HG03354 (cell line): Measurements from ENCODE around the gene SCD.

ENCODE experiments used
- ATAC-seq: cut with Tn5 transposase; IDR thresholded peaks from one replicate; pipeline ENCODE4 v1.9.1; 2021; ENCODE audit warnings: mild to moderate bottlenecking; ENCODE audit not compliant: unreplicated experiment, poor library complexity, severe bottlenecking

Gene SCD

DNA sequence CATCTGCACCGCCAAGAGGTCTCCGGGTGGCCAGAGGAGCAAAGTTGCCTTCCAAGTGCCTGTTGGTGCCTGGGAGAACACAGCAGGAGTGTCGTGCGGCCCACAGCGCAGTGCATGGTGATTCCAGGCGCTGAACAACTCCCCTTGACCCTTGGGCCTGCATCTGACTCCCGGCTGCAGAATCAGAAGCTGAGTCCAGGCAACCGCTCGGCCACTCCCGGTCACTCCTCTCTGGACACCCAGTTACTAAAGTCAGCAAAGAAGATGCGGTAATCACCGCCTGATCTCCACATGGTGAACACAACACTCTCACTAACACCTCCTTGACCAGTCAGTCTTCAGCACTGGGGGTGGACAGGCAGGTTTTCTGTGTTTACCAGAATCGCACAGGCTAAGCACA is 35.5 kb downstream of the SCD start:
- no peak for ATAC-seq

DNA sequence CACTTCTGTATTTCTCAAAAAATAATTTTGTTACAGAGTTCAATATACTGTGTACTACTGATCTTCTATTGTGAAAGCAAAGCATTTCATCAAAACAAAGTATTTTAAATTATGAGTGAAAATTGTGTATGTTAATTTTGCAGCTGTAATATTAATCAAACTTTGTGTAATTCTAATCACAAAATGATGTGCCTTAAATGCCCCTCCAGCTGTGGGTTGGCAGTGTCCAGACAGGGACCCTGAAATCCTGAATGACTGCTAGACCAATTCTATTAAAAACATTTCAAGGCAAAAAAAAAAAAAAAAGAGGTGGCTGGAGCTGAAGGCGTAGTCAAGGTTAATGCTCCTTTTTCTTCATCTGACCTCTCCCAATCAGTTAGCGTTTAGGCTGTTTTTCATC is 36.2 kb downstream of the SCD start:
- ATAC-seq: no peak

- no peak for ATAC-seq
Measured at GRCh38 chr10:100391163-100392002, 44.4 kb downstream of the SCD start.

- no peak for ATAC-seq
Measured at GRCh38 chr10:100392686-100393003, 45.6 kb downstream of the SCD start.

DNA sequence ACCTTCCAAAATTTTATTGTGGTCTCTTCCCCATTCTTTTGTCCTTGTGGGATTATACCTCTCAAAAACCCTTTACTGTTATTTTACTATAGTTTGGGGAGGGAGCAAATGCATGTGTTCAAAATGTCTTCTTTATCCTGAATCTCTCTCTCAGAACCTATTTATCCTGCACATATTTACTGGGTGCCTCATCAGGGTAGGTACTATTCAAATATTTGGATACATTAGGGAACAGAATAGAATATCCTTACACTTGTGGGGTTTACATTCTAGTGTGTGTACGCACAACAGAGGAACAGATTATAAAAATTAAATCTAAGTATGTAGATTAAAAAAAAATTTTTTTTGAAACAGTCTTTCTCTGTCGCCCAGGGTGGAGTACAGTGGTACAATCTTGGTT is 48.6 kb downstream of the SCD start:
- no peak for ATAC-seq

- no peak for ATAC-seq
Measured at GRCh38 chr10:100396605-100397004, 49.6 kb downstream of the SCD start.

GRCh38 chr10:100401631-100402328 is 54.7 kb downstream of the SCD start:
- no peak for ATAC-seq

DNA sequence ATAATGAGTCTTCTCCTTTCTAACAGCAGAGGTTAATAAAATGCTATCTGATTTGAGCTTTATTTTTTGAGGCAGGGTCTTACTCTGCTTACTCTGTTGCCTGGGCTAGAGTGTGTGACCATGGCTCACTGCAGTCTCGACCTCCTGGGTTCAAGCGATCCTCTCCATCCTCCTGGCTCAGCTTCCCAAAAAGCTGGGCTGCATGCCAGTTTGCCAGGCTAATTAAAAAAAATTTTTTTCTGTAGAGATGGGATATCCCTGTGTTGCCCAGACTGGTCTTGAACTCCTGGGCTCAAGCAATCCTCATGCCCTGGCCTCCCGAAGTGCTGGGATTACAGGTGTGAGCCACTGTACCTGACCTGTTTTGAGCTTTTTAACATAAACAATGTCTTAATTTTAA is 56.7 kb downstream of the SCD start:
- ATAC-seq: no peak

GRCh38 chr10:100413173-100413572 is 66.1 kb downstream of the SCD start:
- ATAC-seq: no peak
